MCF 10A (cell line): ENCODE results near the gene PAK5. TPM values are rescaled to one million over a fixed set of nuclear protein-coding genes. Genes with fewer than 3 reads are reported as not detected.

Source experiments
- BruUV-seq: library from RNA; stranded (reverse); fragments of 400-500 nt; replicated peaks from 2 replicates; lab custom pipeline; 2021; lab: Mats Ljungman, UMichigan
- CTCF ChIA-PET: fragments of 300-600 bp; sonication (Branson Sonifier 250); formaldehyde crosslinking; extraction: SDS; loops from one replicate; lab custom pipeline; 2021; ENCODE audit warnings: antibody characterized with exemption, inconsistent platforms; lab: Yijun Ruan, JAX
- POLR2A ChIA-PET: fragments of 300-600, 350-650 bp; sonication (Branson Sonifier 250); formaldehyde crosslinking; extraction: SDS; loops from one replicate; lab custom pipeline; 2020; ENCODE audit warnings: antibody characterized with exemption, inconsistent platforms; lab: Yijun Ruan, JAX
- DNase-seq: peaks from one replicate; pipeline ENCODE4 v3.0.0-alpha.2; 2018; ENCODE audit not compliant: unreplicated experiment
- H3K27ac Mint-ChIP-seq: one replicate; pipeline ENCODE4 v1.8.0; 2022; ENCODE audit warnings: mild to moderate bottlenecking, low read depth, mixed read lengths; ENCODE audit not compliant: unreplicated experiment
- H3K27me3 Mint-ChIP-seq: one replicate; pipeline ENCODE4 v1.8.0; 2022; ENCODE audit warnings: mixed read lengths; ENCODE audit not compliant: insufficient read depth, unreplicated experiment
- H3K36me3 Mint-ChIP-seq: one replicate; pipeline ENCODE4 v1.8.0; 2022; ENCODE audit warnings: mild to moderate bottlenecking, moderate library complexity, mixed read lengths; ENCODE audit not compliant: insufficient read depth, unreplicated experiment
- H3K4me1 Mint-ChIP-seq: one replicate; pipeline ENCODE4 v1.8.0; 2022; ENCODE audit warnings: mixed read lengths; ENCODE audit not compliant: insufficient read depth, unreplicated experiment
- H3K4me3 Mint-ChIP-seq: one replicate; pipeline ENCODE4 v1.8.0; 2022; ENCODE audit warnings: mild to moderate bottlenecking, moderate library complexity, mixed read lengths; ENCODE audit not compliant: unreplicated experiment
- H3K9me3 Mint-ChIP-seq: one replicate; pipeline ENCODE4 v1.8.0; 2022; ENCODE audit warnings: mixed read lengths; ENCODE audit not compliant: unreplicated experiment
- intact Hi-C: fragments of 100-400 bp; cut with micrococcal nuclease; formaldehyde crosslinking; loops from 2 replicates; pipeline ENCODE4 v1.14.1; 2022
- total RNA-seq: library from RNA; stranded (reverse); gene quantifications from 2 replicates; pipeline ENCODE4 v1.2.3, GENCODE V29; 2022
- TF ChIP-seq, protein P1 (sequence below): fragments of 200-600 bp; IDR thresholded peaks from one replicate; pipeline ENCODE4 v1.8.0; 2022; ENCODE audit warnings: antibody characterized with exemption, mild to moderate bottlenecking; ENCODE audit not compliant: unreplicated experiment

Gene PAK5
- total RNA-seq, 1 experiment from 2014 or later = not detected

DNA sequence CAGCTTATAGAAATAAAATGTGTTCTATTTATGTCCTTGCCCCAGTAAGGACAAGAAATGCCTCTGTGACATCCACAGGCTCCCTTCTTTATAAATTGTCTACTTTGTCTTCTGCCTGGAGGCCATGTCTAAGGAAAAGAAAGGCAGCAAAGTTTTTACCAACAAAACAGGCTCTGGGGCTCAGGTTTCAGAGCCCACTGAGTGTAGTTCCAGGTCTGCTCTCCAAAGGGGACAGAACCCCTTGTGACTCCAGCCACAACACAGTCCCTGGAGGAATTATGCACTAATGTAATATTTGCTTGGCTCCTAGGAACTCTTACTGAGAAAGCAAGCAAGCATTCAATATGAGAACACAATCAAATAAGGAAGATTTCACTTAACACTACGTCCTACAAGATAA is 80.1 kb downstream of the PAK5 start:
- TF ChIP-seq, protein P1, sequence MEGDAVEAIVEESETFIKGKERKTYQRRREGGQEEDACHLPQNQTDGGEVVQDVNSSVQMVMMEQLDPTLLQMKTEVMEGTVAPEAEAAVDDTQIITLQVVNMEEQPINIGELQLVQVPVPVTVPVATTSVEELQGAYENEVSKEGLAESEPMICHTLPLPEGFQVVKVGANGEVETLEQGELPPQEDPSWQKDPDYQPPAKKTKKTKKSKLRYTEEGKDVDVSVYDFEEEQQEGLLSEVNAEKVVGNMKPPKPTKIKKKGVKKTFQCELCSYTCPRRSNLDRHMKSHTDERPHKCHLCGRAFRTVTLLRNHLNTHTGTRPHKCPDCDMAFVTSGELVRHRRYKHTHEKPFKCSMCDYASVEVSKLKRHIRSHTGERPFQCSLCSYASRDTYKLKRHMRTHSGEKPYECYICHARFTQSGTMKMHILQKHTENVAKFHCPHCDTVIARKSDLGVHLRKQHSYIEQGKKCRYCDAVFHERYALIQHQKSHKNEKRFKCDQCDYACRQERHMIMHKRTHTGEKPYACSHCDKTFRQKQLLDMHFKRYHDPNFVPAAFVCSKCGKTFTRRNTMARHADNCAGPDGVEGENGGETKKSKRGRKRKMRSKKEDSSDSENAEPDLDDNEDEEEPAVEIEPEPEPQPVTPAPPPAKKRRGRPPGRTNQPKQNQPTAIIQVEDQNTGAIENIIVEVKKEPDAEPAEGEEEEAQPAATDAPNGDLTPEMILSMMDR = no peak
- ChIA-PET POLR2A (no interaction called here), CTCF (interaction anchor here (0.6 kb wide), 1 partner anchor 139 kb away, joined by 3 read pairs; no protein-coding TSS in a partner anchor)
- DNase-seq = no peak
- H3K4me1 Mint-ChIP-seq = no peaks in the 10 kb centered on the region
- intact Hi-C loops = no loop called here
- no peaks in the 10 kb centered on the region for H3K36me3 Mint-ChIP-seq
- no peak overlapping the region for H3K4me3 Mint-ChIP-seq
- H3K27me3 Mint-ChIP-seq = no peaks in the 10 kb centered on the region
- H3K27ac Mint-ChIP-seq = no peak overlapping the region
- BruUV-seq = no TSS peak
- H3K9me3 Mint-ChIP-seq = peaks cover 14% of the 10 kb centered on the region

- no peaks in the 10 kb centered on the region for H3K36me3 Mint-ChIP-seq
- H3K9me3 Mint-ChIP-seq = peaks cover 20% of the 10 kb centered on the region
- H3K4me1 Mint-ChIP-seq = no peaks in the 10 kb centered on the region
- no peaks in the 10 kb centered on the region for H3K27me3 Mint-ChIP-seq
- CTCF ChIA-PET = interaction anchor here (0.5 to 1.0 kb wide), 4 partner anchors 13 to 1152 kb away, joined by 3 to 4 read pairs (median 4); no protein-coding TSS in a partner anchor
- POLR2A ChIA-PET = no interaction called here
- intact Hi-C loops = no loop called here
- no peak for DNase-seq
- H3K27ac Mint-ChIP-seq = no peak overlapping the region
- TF ChIP-seq, protein P1 = no peak
- no peak overlapping the region for H3K4me3 Mint-ChIP-seq
- no TSS peak for BruUV-seq
These were observed 82.2 kb downstream of the PAK5 start for GRCh38 chr20:9756660-9757059.

- intact Hi-C loops = no loop called here
- CTCF ChIA-PET = no interaction called here
- H3K36me3 Mint-ChIP-seq = no peaks in the 10 kb centered on the region
- DNase-seq = no peak
- no peak overlapping the region for H3K4me3 Mint-ChIP-seq
- no peak overlapping the region for H3K27ac Mint-ChIP-seq
- POLR2A ChIA-PET = no interaction called here
- BruUV-seq = no TSS peak
- no peaks in the 10 kb centered on the region for H3K4me1 Mint-ChIP-seq
- H3K9me3 Mint-ChIP-seq = peaks cover 21% of the 10 kb centered on the region
- TF ChIP-seq, protein P1 = no peak
- H3K27me3 Mint-ChIP-seq = no peaks in the 10 kb centered on the region
These were observed 83.6 kb downstream of the PAK5 start for GRCh38 chr20:9755301-9755700.

- intact Hi-C loops = no loop called here
- Mint-ChIP-seq H3K4me3 (no peak overlapping the region), H3K9me3 (peaks cover 25% of the 10 kb centered on the region), H3K36me3 (no peaks in the 10 kb centered on the region), H3K27me3 (no peaks in the 10 kb centered on the region), H3K27ac (no peak overlapping the region), H3K4me1 (no peaks in the 10 kb centered on the region)
- TF ChIP-seq, protein P1 = no peak
- DNase-seq = no peak
- BruUV-seq = no TSS peak
- ChIA-PET CTCF (interaction anchor here (0.7 kb wide), 1 partner anchor 127 kb away, joined by 3 read pairs; no protein-coding TSS in a partner anchor), POLR2A (no interaction called here)
These were observed 94.3 kb downstream of the PAK5 start for GRCh38 chr20:9744551-9744950.
